Hepatocyte (in vitro differentiated cells): ENCODE measurements around the gene SERTAD1. TPM values are rescaled to one million over a fixed set of nuclear protein-coding genes. Genes with fewer than 3 reads are reported as not detected.

Experiments
- DNase-seq: peaks from one replicate; pipeline ENCODE4 v3.0.0-alpha.2; 2016; ENCODE audit warnings: low spot score
- H2AFZ ChIP-seq: fragments of 200-600 bp; sonication (generic); 2 replicates; pipeline ENCODE4 v1.6.0; 2016; ENCODE audit warnings: antibody characterized with exemption, mild to moderate bottlenecking
- H3K27ac ChIP-seq: fragments of 200-600 bp; sonication (generic); 2 replicates; pipeline ENCODE4 v1.5.1; 2016; ENCODE audit warnings: mild to moderate bottlenecking
- H3K27me3 ChIP-seq: fragments of 200-600 bp; sonication (generic); 2 replicates; pipeline ENCODE4 v1.6.1; 2016
- H3K36me3 ChIP-seq: fragments of 200-600 bp; sonication (generic); replicated peaks from 2 replicates; pipeline ENCODE4 v1.5.1; 2016; ENCODE audit warnings: low read depth; ENCODE audit not compliant: insufficient read depth
- H3K4me1 ChIP-seq: fragments of 200-600 bp; sonication (generic); 2 replicates; pipeline ENCODE4 v1.5.1; 2016; ENCODE audit warnings: mild to moderate bottlenecking, moderate library complexity; ENCODE audit not compliant: insufficient read depth
- H3K4me2 ChIP-seq: fragments of 200-600 bp; sonication (generic); 2 replicates; pipeline ENCODE4 v1.6.0; 2016
- H3K4me3 ChIP-seq: fragments of 200-600 bp; sonication (generic); 2 replicates; pipeline ENCODE4 v1.5.1; 2016; ENCODE audit warnings: mild to moderate bottlenecking
- H3K79me2 ChIP-seq: fragments of 200-600 bp; sonication (generic); 2 replicates; pipeline ENCODE4 v1.6.0; 2017; ENCODE audit warnings: mild to moderate bottlenecking
- H3K9me2 ChIP-seq: fragments of 200-600 bp; sonication (generic); replicated peaks from 2 replicates; pipeline ENCODE4 v1.6.0; 2017; ENCODE audit warnings: mild to moderate bottlenecking; ENCODE audit not compliant: insufficient read depth
- H3K9me3 ChIP-seq: fragments of 200-600 bp; sonication (generic); 2 replicates; pipeline ENCODE4 v1.5.1; 2016; ENCODE audit warnings: low read depth, mild to moderate bottlenecking
- H4K20me1 ChIP-seq: fragments of 200-600 bp; sonication (generic); 2 replicates; pipeline ENCODE4 v1.6.0; 2016; ENCODE audit warnings: mild to moderate bottlenecking; ENCODE audit not compliant: insufficient read depth, poor library complexity, severe bottlenecking
- EZH2 ChIP-seq: fragments of 200-600 bp; sonication (generic); IDR thresholded peaks from 2 replicates; pipeline ENCODE4 v1.6.1; 2016; ENCODE audit warnings: antibody characterized with exemption, mild to moderate bottlenecking, borderline replicate concordance
- EZH2phosphoT487 ChIP-seq: fragments of 200-600 bp; sonication (generic); IDR thresholded peaks from one replicate; pipeline ENCODE4 v1.6.1; 2018; ENCODE audit warnings: antibody characterized with exemption, mild to moderate bottlenecking, low read depth, moderate library complexity; ENCODE audit not compliant: unreplicated experiment, severe bottlenecking
- WGBS: methylation state at CpG from one replicate; pipeline ENCODE4 v1.1.6; 2016; ENCODE audit warnings: low lambda C conversion rate; ENCODE audit errors: missing lambda C conversion rate; 5-methylcytosine and 5-hydroxymethylcytosine counted together
- polyA plus RNA-seq: library from polyadenylated mRNA; unstranded; fragments of >200 nt; fragmentation: Nextera tagmentation; extraction: Ambion mirVana; gene quantifications from 2 replicates; pipeline ENCODE4 v1.2.1, GENCODE V29; 2016
- total RNA-seq: library from RNA; depleted of rRNA; stranded (reverse); fragments of >200 nt; gene quantifications from 2 replicates; pipeline ENCODE4 v1.2.3, GENCODE V29; 2014
- TF ChIP-seq, protein P1 (sequence below): fragments of 200-600 bp; sonication (generic); IDR thresholded peaks from 2 replicates; pipeline ENCODE4 v1.5.1; 2016; ENCODE audit warnings: antibody characterized with exemption, mild to moderate bottlenecking; ENCODE audit not compliant: poor library complexity

The SERTAD1 gene
- total and polyA plus RNA-seq, 2 experiments from 2014 or later, result 17.1 to 17.9 TPM

DNA sequence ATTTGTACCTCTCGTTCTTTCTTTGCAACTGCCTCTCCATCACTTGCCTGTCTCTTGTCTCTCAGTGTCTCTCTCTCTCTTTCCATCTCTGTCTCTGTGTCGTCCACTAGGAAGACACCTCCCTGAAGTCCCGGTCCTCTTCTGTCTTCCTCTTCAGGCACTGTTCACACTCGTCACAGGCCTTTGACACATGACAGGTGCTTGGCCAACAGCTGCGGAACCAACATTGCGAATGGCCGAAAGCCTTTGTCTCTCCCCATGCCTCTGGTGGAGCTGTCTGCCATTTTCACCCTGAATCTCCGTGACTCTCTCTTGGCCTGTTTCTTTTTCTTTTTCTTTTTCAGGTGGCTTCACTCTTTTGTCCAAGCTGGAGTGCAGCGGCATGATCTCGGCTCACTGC is 38.6 kb downstream of the SERTAD1 start:
- no peaks in the 10 kb centered on the region for H3K27me3 ChIP-seq
- no peaks in the 10 kb centered on the region for H3K9me2 ChIP-seq
- DNase-seq, result no peak
- H3K9me3 ChIP-seq, result no peaks in the 10 kb centered on the region
- H3K4me3 ChIP-seq, result no peak overlapping the region
- H3K27ac ChIP-seq, result no peak overlapping the region
- no peak overlapping the region for H3K4me2 ChIP-seq
- 93% methylated on average over 10 of the region's 10 CpGs for WGBS
- TF ChIP-seq, protein P1, sequence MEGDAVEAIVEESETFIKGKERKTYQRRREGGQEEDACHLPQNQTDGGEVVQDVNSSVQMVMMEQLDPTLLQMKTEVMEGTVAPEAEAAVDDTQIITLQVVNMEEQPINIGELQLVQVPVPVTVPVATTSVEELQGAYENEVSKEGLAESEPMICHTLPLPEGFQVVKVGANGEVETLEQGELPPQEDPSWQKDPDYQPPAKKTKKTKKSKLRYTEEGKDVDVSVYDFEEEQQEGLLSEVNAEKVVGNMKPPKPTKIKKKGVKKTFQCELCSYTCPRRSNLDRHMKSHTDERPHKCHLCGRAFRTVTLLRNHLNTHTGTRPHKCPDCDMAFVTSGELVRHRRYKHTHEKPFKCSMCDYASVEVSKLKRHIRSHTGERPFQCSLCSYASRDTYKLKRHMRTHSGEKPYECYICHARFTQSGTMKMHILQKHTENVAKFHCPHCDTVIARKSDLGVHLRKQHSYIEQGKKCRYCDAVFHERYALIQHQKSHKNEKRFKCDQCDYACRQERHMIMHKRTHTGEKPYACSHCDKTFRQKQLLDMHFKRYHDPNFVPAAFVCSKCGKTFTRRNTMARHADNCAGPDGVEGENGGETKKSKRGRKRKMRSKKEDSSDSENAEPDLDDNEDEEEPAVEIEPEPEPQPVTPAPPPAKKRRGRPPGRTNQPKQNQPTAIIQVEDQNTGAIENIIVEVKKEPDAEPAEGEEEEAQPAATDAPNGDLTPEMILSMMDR, result no peak
- TF ChIP-seq EZH2phosphoT487, result no peak
- no peak for TF ChIP-seq EZH2
- no peak overlapping the region for H2AFZ ChIP-seq
- H3K79me2 ChIP-seq, result no peaks in the 10 kb centered on the region
- no peaks in the 10 kb centered on the region for H4K20me1 ChIP-seq
- no peaks in the 10 kb centered on the region for H3K36me3 ChIP-seq
- H3K4me1 ChIP-seq, result no peaks in the 10 kb centered on the region

DNA sequence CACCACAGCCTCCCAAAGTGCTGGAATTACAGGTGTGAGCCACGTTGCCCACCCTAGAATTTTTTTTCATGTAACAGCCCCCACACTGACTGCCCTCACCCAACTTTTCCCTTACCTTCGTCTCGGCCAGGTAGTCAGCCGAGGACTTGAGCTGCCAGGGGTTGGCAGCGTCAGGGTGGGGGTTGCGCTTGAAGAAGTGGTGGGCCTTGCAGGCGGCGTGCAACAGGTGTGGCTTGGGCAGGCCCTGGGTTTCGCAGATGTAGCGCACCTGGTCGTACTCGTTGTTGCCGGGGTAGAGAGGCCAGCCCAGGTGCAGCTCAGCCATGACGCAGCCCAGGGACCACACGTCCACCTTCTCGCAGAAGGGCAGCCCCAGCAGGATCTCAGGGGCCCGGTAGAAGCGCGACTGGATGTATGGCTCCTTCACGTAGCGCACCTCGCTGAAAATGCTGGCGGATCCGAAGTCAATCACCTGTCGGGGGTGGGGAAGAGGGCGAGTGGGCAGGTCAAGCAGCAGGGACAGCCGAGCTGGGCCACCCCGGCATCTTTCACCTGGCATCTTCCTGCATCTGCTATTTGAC is 42.0 kb downstream of the SERTAD1 start:
- no peak overlapping the region for H3K27ac ChIP-seq
- no peak for DNase-seq
- H3K4me3 ChIP-seq, result no peak overlapping the region
- no peaks in the 10 kb centered on the region for H4K20me1 ChIP-seq
- H3K27me3 ChIP-seq, result no peaks in the 10 kb centered on the region
- no peaks in the 10 kb centered on the region for H3K4me1 ChIP-seq
- no peak for TF ChIP-seq EZH2phosphoT487
- no peak for TF ChIP-seq EZH2
- TF ChIP-seq, protein P1, result no peak
- H3K36me3 ChIP-seq, result no peaks in the 10 kb centered on the region
- H3K9me2 ChIP-seq, result no peaks in the 10 kb centered on the region
- WGBS, result 90% methylated on average over 28 of the region's 28 CpGs
- no peak overlapping the region for H2AFZ ChIP-seq
- no peaks in the 10 kb centered on the region for H3K79me2 ChIP-seq
- no peaks in the 10 kb centered on the region for H3K9me3 ChIP-seq
- no peak overlapping the region for H3K4me2 ChIP-seq

DNA sequence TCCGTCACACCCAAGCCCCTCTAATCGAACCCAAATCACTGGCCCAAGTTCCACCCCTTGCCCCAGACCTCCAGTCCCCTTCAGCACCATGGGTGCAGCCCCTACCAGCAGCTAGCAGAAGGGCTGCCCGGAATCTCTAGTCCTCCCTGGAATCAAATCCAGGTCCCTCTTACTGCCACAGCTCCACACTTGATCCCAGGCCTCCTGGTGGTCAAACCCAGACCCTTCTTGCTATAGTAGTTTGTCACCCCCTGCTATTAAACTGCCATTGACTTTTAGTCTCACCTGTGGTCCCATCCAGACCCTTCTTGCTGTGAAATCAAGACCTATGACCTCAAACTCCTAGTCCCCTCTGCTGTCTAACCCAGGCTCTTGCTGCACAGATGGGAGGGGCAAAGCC is 44.5 kb downstream of the SERTAD1 start:
- no peaks in the 10 kb centered on the region for H3K9me3 ChIP-seq
- TF ChIP-seq, protein P1, result no peak
- H2AFZ ChIP-seq, result no peak overlapping the region
- no peak overlapping the region for H3K4me2 ChIP-seq
- 93% methylated on average over 3 of the region's 3 CpGs for WGBS
- H3K4me1 ChIP-seq, result no peaks in the 10 kb centered on the region
- H3K27me3 ChIP-seq, result no peaks in the 10 kb centered on the region
- no peak overlapping the region for H3K4me3 ChIP-seq
- no peak overlapping the region for H3K27ac ChIP-seq
- H3K79me2 ChIP-seq, result no peaks in the 10 kb centered on the region
- DNase-seq, result no peak
- H3K9me2 ChIP-seq, result no peaks in the 10 kb centered on the region
- no peaks in the 10 kb centered on the region for H3K36me3 ChIP-seq
- no peaks in the 10 kb centered on the region for H4K20me1 ChIP-seq
